Panc1 (cell line): ENCODE measurements around the gene KRT1. TPM values are rescaled to one million over a fixed set of nuclear protein-coding genes. Genes with fewer than 3 reads are reported as not detected.

Experiments
- ATAC-seq: fragments of 200-7000 bp; cut with Tn5 transposase; 2 replicates; pipeline ENCODE4 v1.9.1; 2020; ENCODE audit warnings: mild to moderate bottlenecking, moderate library complexity
- BruUV-seq: library from RNA; stranded (reverse); fragments of 400-500 nt; replicated peaks from 2 replicates; lab custom pipeline; 2021; lab: Mats Ljungman, UMichigan
- CTCF ChIA-PET: fragments of 300-600 bp; sonication (Branson Sonifier 250); formaldehyde crosslinking; loops from one replicate; lab custom pipeline; 2022; ENCODE audit warnings: antibody characterized with exemption; lab: Charles Lee
- POLR2A ChIA-PET: fragments of 300-600 bp; sonication (Branson Sonifier 250); formaldehyde crosslinking; loops from one replicate; lab custom pipeline; 2022; ENCODE audit warnings: antibody characterized with exemption; lab: Charles Lee
- DNase-seq: peaks from one replicate; pipeline ENCODE4 v3.0.0-alpha.2; 2010; ENCODE audit warnings: low read depth, low spot score
- H3K27ac ChIP-seq: 2 replicates; pipeline ENCODE4 v1.5.1; 2011; ENCODE audit warnings: mild to moderate bottlenecking, low read length, inconsistent platforms
- H3K27me3 ChIP-seq: fragments of 200-500 bp; sonication (Bioruptor generic); 2 replicates; pipeline ENCODE4 v1.6.0; 2014; ENCODE audit warnings: low read length, inconsistent platforms; ENCODE audit not compliant: control insufficient read depth, insufficient read depth
- H3K36me3 ChIP-seq: fragments of 200-500 bp; sonication (Bioruptor generic); 2 replicates; pipeline ENCODE4 v1.5.1; 2014; ENCODE audit warnings: inconsistent platforms, mild to moderate bottlenecking, low read length, moderate library complexity; ENCODE audit not compliant: control insufficient read depth, insufficient read depth
- H3K4me1 ChIP-seq: 2 replicates; pipeline ENCODE4 v1.5.1; 2011; ENCODE audit warnings: inconsistent platforms, mild to moderate bottlenecking, low read length, moderate library complexity; ENCODE audit not compliant: control insufficient read depth, insufficient read depth
- H3K4me3 ChIP-seq, 2 experiments: 2 replicates each; pipeline ENCODE4 v1.5.1; 2011 to 2012; ENCODE audit warnings: low read depth in 2 of 2, low read length in 2 of 2, mild to moderate bottlenecking in 2 of 2, inconsistent platforms in 1 of 2, moderate library complexity in 1 of 2
- H3K9me3 ChIP-seq: fragments of 200-500 bp; sonication (Bioruptor generic); 2 replicates; pipeline ENCODE4 v1.5.1; 2014; ENCODE audit warnings: low read depth, mild to moderate bottlenecking, inconsistent platforms, low read length, moderate library complexity; ENCODE audit not compliant: control insufficient read depth, insufficient read depth
- CTCF ChIP-seq: fragments of 450-650 bp; IDR thresholded peaks from 2 replicates; pipeline ENCODE4 v1.5.1; 2017; ENCODE audit warnings: mild to moderate bottlenecking
- POLR2AphosphoS5 ChIP-seq: IDR thresholded peaks from 2 replicates; pipeline ENCODE4 v1.6.1; 2012; ENCODE audit warnings: mild to moderate bottlenecking, low read depth, low read length, moderate library complexity
- REST ChIP-seq, 2 experiments: IDR thresholded peaks; 2 replicates each; pipeline ENCODE4 v1.6.1; 2011 to 2012; ENCODE audit warnings: low read depth in 2 of 2, control low read depth in 1 of 2, low read length in 1 of 2, mild to moderate bottlenecking in 1 of 2, moderate library complexity in 1 of 2; ENCODE audit not compliant: insufficient read depth in 1 of 2
- SIN3A ChIP-seq: IDR thresholded peaks from 2 replicates; pipeline ENCODE4 v1.6.1; 2012; ENCODE audit warnings: low read depth, mild to moderate bottlenecking, low read length, moderate library complexity, borderline replicate concordance; ENCODE audit not compliant: insufficient read depth
- TCF7L2 ChIP-seq: IDR thresholded peaks from 2 replicates; pipeline ENCODE4 v1.6.1; 2011; ENCODE audit warnings: mild to moderate bottlenecking, low read depth, low read length, inconsistent platforms
- in situ Hi-C: cut with HindIII; loops from 2 replicates; pipeline ENCODE4 v1.10.0; 2016; ENCODE audit warnings: low sequenced_read_pairs, low pct_unique_long_range_greater_than_20kb
- intact Hi-C: fragments of 100-400 bp; cut with micrococcal nuclease; formaldehyde crosslinking; loops from one replicate; pipeline ENCODE4 v1.10.0; 2022; ENCODE audit not compliant: unreplicated experiment
- total RNA-seq: library from RNA; stranded (reverse); gene quantifications from one replicate; pipeline ENCODE4 v1.2.1, GENCODE V29; 2021; ENCODE audit not compliant: unreplicated experiment

KRT1 gene
- total RNA-seq, 1 experiment from 2014 or later: not detected

GRCh38 chr12:52629281-52630007, 50.8 kb downstream of the KRT1 start:
- Histone ChIP-seq H3K27ac (no peak overlapping the region), H3K36me3 (no peaks in the 10 kb centered on the region), H3K4me3 (no peak overlapping the region), H3K4me1 (no peaks in the 10 kb centered on the region), H3K9me3 (no peaks in the 10 kb centered on the region), H3K27me3 (peaks cover 13% of the 10 kb centered on the region)
- intact Hi-C loops: no loop called here
- no peak for ATAC-seq
- no peak for DNase-seq
- BruUV-seq: no TSS peak
- ChIA-PET CTCF (no interaction called here), POLR2A (no interaction called here)
- in situ Hi-C loops: no loop called here
- TF ChIP-seq SIN3A: no peak
- TF ChIP-seq REST (IDR thresholded peaks at IDR 0.05; ENCODE audit: insufficient read depth in 1 of 2, low read depth in 2 of 2, low read length in 1 of 2): no peak

GRCh38 chr12:52628841-52629240, 51.4 kb downstream of the KRT1 start:
- peaks cover 19% of the 10 kb centered on the region for H3K27me3 ChIP-seq
- H3K4me3 ChIP-seq: no peak overlapping the region
- no peaks in the 10 kb centered on the region for H3K36me3 ChIP-seq
- TF ChIP-seq TCF7L2 (no peak), REST (IDR thresholded peaks at IDR 0.05; ENCODE audit: insufficient read depth in 1 of 2, low read depth in 2 of 2, low read length in 1 of 2) (no peak), SIN3A (no peak), POLR2AphosphoS5 (no peak), CTCF (no peak)
- H3K27ac ChIP-seq: no peak overlapping the region
- DNase-seq (no peak), ATAC-seq (no peak)
- intact Hi-C loops (no loop called here), in situ Hi-C loops (no loop called here)
- BruUV-seq: no TSS peak
- H3K9me3 ChIP-seq: no peaks in the 10 kb centered on the region
- ChIA-PET POLR2A (no interaction called here), CTCF (no interaction called here)
- no peaks in the 10 kb centered on the region for H3K4me1 ChIP-seq
